Panc1 (cell line): Measurements from ENCODE around the gene RASGEF1C. TPM values are rescaled to one million over a fixed set of nuclear protein-coding genes. Genes with fewer than 3 reads are reported as not detected.

ENCODE experiments used
- ATAC-seq: fragments of 200-7000 bp; cut with Tn5 transposase; 2 replicates; pipeline ENCODE4 v1.9.1; 2020; ENCODE audit warnings: mild to moderate bottlenecking, moderate library complexity
- BruUV-seq: library from RNA; stranded (reverse); fragments of 400-500 nt; replicated peaks from 2 replicates; lab custom pipeline; 2021; lab: Mats Ljungman, UMichigan
- CTCF ChIA-PET: fragments of 300-600 bp; sonication (Branson Sonifier 250); formaldehyde crosslinking; loops from one replicate; lab custom pipeline; 2022; ENCODE audit warnings: antibody characterized with exemption; lab: Charles Lee
- POLR2A ChIA-PET: fragments of 300-600 bp; sonication (Branson Sonifier 250); formaldehyde crosslinking; loops from one replicate; lab custom pipeline; 2022; ENCODE audit warnings: antibody characterized with exemption; lab: Charles Lee
- DNase-seq: peaks from one replicate; pipeline ENCODE4 v3.0.0-alpha.2; 2010; ENCODE audit warnings: low read depth, low spot score
- H3K27ac ChIP-seq: 2 replicates; pipeline ENCODE4 v1.5.1; 2011; ENCODE audit warnings: mild to moderate bottlenecking, low read length, inconsistent platforms
- H3K27me3 ChIP-seq: fragments of 200-500 bp; sonication (Bioruptor generic); 2 replicates; pipeline ENCODE4 v1.6.0; 2014; ENCODE audit warnings: low read length, inconsistent platforms; ENCODE audit not compliant: control insufficient read depth, insufficient read depth
- H3K36me3 ChIP-seq: fragments of 200-500 bp; sonication (Bioruptor generic); 2 replicates; pipeline ENCODE4 v1.5.1; 2014; ENCODE audit warnings: inconsistent platforms, mild to moderate bottlenecking, low read length, moderate library complexity; ENCODE audit not compliant: control insufficient read depth, insufficient read depth
- H3K4me1 ChIP-seq: 2 replicates; pipeline ENCODE4 v1.5.1; 2011; ENCODE audit warnings: inconsistent platforms, mild to moderate bottlenecking, low read length, moderate library complexity; ENCODE audit not compliant: control insufficient read depth, insufficient read depth
- H3K4me3 ChIP-seq, 2 experiments: 2 replicates each; pipeline ENCODE4 v1.5.1; 2011 to 2012; ENCODE audit warnings: low read depth in 2 of 2, low read length in 2 of 2, mild to moderate bottlenecking in 2 of 2, inconsistent platforms in 1 of 2, moderate library complexity in 1 of 2
- H3K9me3 ChIP-seq: fragments of 200-500 bp; sonication (Bioruptor generic); 2 replicates; pipeline ENCODE4 v1.5.1; 2014; ENCODE audit warnings: low read depth, mild to moderate bottlenecking, inconsistent platforms, low read length, moderate library complexity; ENCODE audit not compliant: control insufficient read depth, insufficient read depth
- POLR2AphosphoS5 ChIP-seq: IDR thresholded peaks from 2 replicates; pipeline ENCODE4 v1.6.1; 2012; ENCODE audit warnings: mild to moderate bottlenecking, low read depth, low read length, moderate library complexity
- SIN3A ChIP-seq: IDR thresholded peaks from 2 replicates; pipeline ENCODE4 v1.6.1; 2012; ENCODE audit warnings: low read depth, mild to moderate bottlenecking, low read length, moderate library complexity, borderline replicate concordance; ENCODE audit not compliant: insufficient read depth
- TCF7L2 ChIP-seq: IDR thresholded peaks from 2 replicates; pipeline ENCODE4 v1.6.1; 2011; ENCODE audit warnings: mild to moderate bottlenecking, low read depth, low read length, inconsistent platforms
- in situ Hi-C: cut with HindIII; loops from 2 replicates; pipeline ENCODE4 v1.10.0; 2016; ENCODE audit warnings: low sequenced_read_pairs, low pct_unique_long_range_greater_than_20kb
- intact Hi-C: fragments of 100-400 bp; cut with micrococcal nuclease; formaldehyde crosslinking; loops from one replicate; pipeline ENCODE4 v1.10.0; 2022; ENCODE audit not compliant: unreplicated experiment
- total RNA-seq: library from RNA; stranded (reverse); gene quantifications from one replicate; pipeline ENCODE4 v1.2.1, GENCODE V29; 2021; ENCODE audit not compliant: unreplicated experiment
- TF ChIP-seq, protein P1 (sequence below), 2 experiments: IDR thresholded peaks; 2 replicates each; pipeline ENCODE4 v1.6.1; 2011 to 2012; ENCODE audit warnings: low read depth in 2 of 2, control low read depth in 1 of 2, low read length in 1 of 2, mild to moderate bottlenecking in 1 of 2, moderate library complexity in 1 of 2; ENCODE audit not compliant: insufficient read depth in 1 of 2
- TF ChIP-seq, protein P2 (sequence below): fragments of 450-650 bp; IDR thresholded peaks from 2 replicates; pipeline ENCODE4 v1.5.1; 2017; ENCODE audit warnings: mild to moderate bottlenecking

Gene RASGEF1C
- total RNA-seq, 1 experiment from 2014 or later, result 0.49 TPM

DNA sequence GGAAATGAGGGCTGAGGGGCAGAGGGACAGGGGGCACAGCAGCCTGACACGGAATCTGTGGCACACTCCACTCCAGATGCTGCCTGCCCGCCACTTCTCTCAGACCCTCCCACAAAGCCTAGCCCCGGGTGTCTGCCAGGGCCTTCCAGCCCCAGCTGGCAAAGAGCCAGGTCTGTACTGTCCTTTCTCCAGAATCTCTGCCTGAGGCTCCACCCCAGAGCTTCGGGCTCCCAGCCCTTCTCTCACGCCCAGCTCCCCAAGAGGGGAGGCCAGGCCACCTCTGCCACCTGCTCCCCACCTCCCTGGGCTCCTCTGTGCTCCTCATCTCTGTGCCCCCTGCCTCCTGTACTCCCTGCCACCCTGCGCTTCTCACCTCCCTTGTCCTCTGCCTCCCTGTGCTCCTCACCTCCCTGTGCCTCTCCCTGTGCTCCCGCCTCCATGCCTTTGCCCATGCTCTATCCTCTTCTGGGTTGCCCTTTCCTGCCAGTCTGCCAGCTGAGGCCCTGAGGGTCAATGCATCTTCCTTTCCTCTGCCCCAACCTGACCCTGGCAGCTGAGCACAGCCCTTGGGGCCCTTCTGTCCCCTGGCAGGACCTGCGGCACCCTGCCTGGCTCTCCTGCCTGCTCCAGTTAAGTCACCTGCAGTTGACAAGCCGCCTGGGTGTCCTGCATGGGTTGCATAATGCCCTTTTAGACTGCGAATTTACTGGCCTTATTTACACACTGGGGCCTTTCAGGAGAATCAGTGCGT lies 36.4 kb downstream of the RASGEF1C start:
- intact Hi-C loops (no loop called here), in situ Hi-C loops (no loop called here)
- no peak for ATAC-seq
- DNase-seq, result no peak
- CTCF ChIA-PET, result no interaction called here
- no peak overlapping the region for H3K27ac ChIP-seq
- H3K9me3 ChIP-seq, result no peaks in the 10 kb centered on the region
- H3K4me1 ChIP-seq, result peaks cover 4% of the 10 kb centered on the region
- POLR2A ChIA-PET, result no interaction called here
- no peak overlapping the region for H3K4me3 ChIP-seq
- no peaks in the 10 kb centered on the region for H3K27me3 ChIP-seq
- no peaks in the 10 kb centered on the region for H3K36me3 ChIP-seq
- no peak for TF ChIP-seq TCF7L2
- TF ChIP-seq, protein P1, sequence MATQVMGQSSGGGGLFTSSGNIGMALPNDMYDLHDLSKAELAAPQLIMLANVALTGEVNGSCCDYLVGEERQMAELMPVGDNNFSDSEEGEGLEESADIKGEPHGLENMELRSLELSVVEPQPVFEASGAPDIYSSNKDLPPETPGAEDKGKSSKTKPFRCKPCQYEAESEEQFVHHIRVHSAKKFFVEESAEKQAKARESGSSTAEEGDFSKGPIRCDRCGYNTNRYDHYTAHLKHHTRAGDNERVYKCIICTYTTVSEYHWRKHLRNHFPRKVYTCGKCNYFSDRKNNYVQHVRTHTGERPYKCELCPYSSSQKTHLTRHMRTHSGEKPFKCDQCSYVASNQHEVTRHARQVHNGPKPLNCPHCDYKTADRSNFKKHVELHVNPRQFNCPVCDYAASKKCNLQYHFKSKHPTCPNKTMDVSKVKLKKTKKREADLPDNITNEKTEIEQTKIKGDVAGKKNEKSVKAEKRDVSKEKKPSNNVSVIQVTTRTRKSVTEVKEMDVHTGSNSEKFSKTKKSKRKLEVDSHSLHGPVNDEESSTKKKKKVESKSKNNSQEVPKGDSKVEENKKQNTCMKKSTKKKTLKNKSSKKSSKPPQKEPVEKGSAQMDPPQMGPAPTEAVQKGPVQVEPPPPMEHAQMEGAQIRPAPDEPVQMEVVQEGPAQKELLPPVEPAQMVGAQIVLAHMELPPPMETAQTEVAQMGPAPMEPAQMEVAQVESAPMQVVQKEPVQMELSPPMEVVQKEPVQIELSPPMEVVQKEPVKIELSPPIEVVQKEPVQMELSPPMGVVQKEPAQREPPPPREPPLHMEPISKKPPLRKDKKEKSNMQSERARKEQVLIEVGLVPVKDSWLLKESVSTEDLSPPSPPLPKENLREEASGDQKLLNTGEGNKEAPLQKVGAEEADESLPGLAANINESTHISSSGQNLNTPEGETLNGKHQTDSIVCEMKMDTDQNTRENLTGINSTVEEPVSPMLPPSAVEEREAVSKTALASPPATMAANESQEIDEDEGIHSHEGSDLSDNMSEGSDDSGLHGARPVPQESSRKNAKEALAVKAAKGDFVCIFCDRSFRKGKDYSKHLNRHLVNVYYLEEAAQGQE (IDR thresholded peaks at IDR 0.05; ENCODE audit: insufficient read depth in 1 of 2, low read depth in 2 of 2, low read length in 1 of 2), result no peak
- TF ChIP-seq POLR2AphosphoS5, result no peak
- TF ChIP-seq, protein P2, sequence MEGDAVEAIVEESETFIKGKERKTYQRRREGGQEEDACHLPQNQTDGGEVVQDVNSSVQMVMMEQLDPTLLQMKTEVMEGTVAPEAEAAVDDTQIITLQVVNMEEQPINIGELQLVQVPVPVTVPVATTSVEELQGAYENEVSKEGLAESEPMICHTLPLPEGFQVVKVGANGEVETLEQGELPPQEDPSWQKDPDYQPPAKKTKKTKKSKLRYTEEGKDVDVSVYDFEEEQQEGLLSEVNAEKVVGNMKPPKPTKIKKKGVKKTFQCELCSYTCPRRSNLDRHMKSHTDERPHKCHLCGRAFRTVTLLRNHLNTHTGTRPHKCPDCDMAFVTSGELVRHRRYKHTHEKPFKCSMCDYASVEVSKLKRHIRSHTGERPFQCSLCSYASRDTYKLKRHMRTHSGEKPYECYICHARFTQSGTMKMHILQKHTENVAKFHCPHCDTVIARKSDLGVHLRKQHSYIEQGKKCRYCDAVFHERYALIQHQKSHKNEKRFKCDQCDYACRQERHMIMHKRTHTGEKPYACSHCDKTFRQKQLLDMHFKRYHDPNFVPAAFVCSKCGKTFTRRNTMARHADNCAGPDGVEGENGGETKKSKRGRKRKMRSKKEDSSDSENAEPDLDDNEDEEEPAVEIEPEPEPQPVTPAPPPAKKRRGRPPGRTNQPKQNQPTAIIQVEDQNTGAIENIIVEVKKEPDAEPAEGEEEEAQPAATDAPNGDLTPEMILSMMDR, result no peak
- BruUV-seq, result no TSS peak

DNA sequence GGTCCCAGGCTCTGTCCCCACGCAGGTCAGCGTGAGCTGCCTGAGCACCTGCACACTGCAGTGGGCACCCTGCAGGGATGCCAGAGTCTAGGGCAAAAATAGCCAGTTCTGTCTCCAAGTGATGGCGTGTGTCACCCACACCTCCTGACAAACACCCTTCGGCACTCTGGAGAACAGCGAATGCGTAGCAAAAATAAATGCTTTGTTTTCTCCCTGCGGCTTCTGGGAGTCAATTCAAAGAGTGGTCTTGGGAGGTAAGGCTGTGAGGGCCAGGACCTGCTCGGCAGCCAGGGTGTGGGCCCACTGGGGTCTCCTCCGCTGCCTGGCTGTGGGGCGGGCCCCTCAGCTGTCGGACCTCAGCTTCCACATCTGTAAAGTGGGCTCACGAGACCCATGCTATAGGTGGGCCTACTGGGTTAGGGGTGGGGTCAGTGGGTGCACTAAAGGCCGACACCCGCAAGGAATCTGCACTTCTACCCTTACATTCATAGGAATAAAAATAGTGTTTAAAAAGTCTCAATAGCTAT lies 37.4 kb downstream of the RASGEF1C start:
- ChIA-PET CTCF (no interaction called here), POLR2A (no interaction called here)
- in situ Hi-C loops (no loop called here), intact Hi-C loops (no loop called here)
- ATAC-seq (no peak), DNase-seq (no peak)
- H3K27me3 ChIP-seq, result no peaks in the 10 kb centered on the region
- no peaks in the 10 kb centered on the region for H3K36me3 ChIP-seq
- H3K4me3 ChIP-seq, result no peak overlapping the region
- no peak overlapping the region for H3K27ac ChIP-seq
- H3K9me3 ChIP-seq, result no peaks in the 10 kb centered on the region
- H3K4me1 ChIP-seq, result no peaks in the 10 kb centered on the region; the same call in 1 of the 2 replicates
- no TSS peak for BruUV-seq
- TF ChIP-seq SIN3A (no peak), TCF7L2 (no peak), POLR2AphosphoS5 (no peak)
- TF ChIP-seq, protein P2, result no peak
- TF ChIP-seq, protein P1 (IDR thresholded peaks at IDR 0.05; ENCODE audit: insufficient read depth in 1 of 2, low read depth in 2 of 2, low read length in 1 of 2), result no peak
